ENCODE results near the gene WNT2B.

DNA sequence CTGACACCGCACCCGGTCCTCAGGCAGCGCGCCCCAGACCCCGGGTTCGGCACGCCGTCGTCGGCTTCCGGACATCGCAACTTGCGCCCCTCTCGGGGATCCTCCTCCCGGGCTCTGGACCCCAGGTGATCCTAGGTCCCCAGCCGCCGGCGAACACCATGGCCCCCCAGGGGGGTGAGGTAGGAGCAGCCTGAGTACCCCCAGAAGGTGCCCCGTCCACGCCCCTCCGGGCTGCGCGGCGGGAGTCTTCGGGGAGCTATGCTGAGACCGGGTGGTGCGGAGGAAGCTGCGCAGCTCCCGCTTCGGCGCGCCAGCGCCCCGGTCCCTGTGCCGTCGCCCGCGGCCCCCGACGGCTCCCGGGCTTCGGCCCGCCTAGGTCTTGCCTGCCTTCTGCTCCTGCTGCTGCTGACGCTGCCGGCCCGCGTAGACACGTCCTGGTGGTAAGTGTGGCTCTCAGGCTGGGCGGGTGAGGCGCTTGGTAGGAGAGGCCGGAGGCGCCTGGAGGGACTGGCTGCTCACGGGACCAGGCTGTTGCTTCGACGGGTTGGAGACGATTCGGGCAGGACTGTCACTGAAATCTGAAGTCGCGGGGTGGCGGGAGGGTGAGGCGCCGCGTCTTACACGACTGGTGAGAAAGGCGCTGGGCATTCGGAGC lies 367 bp downstream of the WNT2B start:
- TF ChIP-seq CTCF (IDR thresholded peaks at IDR 0.05) (no peak), POLR2A (IDR thresholded peaks at IDR 0.05) (no peak), POLR2AphosphoS5 (IDR thresholded peaks at IDR 0.05) (no peak), EP300 (IDR thresholded peaks at IDR 0.05) (no peak)

Measured in gastroesophageal sphincter (tissue), 3 donors.